GM12892 (cell line): Measurements from ENCODE around the gene POLR2B.

Experiments
- POLR2A ChIP-seq: IDR thresholded peaks from 2 replicates; pipeline ENCODE4 v1.6.1; 2011; ENCODE audit warnings: low read depth, low read length, control low read depth
- POLR2AphosphoS5 ChIP-seq: IDR thresholded peaks from 2 replicates; pipeline ENCODE4 v1.6.1; 2011; ENCODE audit warnings: low read depth, low read length, control low read depth
- TAF1 ChIP-seq: IDR thresholded peaks from 2 replicates; pipeline ENCODE4 v1.6.1; 2011; ENCODE audit warnings: low read depth, mild to moderate bottlenecking, control low read depth, low read length, borderline replicate concordance

GRCh38 chr4:56977321-56978012, 1.2 kb upstream of the POLR2B start, which contains the start of gene NOA1:
- TF ChIP-seq POLR2A = peak; percentile 88
- TF ChIP-seq POLR2AphosphoS5 = peak; percentile 88
- TF ChIP-seq TAF1 = no peak
